Tongue (tissue), 2 donors: ENCODE data around the gene TEC. TPM values are rescaled to one million over a fixed set of nuclear protein-coding genes. Genes with fewer than 3 reads are reported as not detected.

ENCODE experiments used
- DNase-seq: peaks from one replicate; pipeline ENCODE4 v3.0.0-alpha.2; 2015
- total RNA-seq: library from RNA; depleted of rRNA; stranded (reverse); fragments of >200 nt; gene quantifications from one replicate; pipeline ENCODE4 v1.2.3, GENCODE V29; 2014

TEC gene
- total RNA-seq, 1 donor from 2014 or later: 3.2 TPM

GRCh38 chr4:48269861-48270522 lies 354 bp upstream of the TEC start:
- peak; percentile 82 for DNase-seq

DNA sequence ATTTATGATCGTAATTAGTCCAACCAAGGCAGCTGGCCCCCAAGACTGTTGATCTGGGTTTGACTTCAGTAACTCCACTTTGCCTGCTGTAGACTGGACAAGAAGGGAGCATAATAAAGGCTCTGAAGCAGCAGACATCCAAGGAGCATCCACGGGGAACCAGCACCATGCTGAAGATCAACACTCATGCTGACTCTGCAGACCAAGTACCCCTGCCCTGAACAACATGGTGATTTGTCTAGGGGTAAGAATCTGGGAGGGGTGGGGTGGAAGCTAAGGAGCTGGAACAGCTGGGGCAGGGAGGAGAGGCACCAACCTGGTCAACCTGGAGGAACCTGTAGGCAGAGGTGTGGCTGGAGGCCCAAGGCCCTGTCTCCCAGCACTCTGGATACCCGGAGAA lies 2.1 kb downstream of the TEC start:
- no peak for DNase-seq

GRCh38 chr4:48266781-48267180 lies 2.9 kb downstream of the TEC start:
- no peak for DNase-seq

DNA sequence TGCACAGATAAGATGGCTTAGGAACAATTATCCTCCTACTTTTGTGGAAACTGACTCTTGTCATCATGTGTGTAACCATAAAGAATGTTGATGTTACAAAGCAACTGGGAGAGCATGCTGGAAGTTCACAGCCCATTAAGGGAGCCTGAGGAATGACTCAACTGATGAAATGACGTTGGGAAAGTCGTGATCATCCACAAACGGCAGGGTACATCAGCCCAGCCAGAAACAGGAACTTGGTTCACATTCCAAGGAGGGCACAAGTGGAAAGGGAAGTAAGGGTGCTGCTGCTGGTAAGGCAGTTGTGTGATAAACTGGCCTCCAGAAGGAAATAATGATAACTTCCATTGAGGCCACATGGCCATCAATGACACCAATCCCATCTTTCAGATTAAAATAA lies 6.7 kb downstream of the TEC start:
- no peak for DNase-seq

DNA sequence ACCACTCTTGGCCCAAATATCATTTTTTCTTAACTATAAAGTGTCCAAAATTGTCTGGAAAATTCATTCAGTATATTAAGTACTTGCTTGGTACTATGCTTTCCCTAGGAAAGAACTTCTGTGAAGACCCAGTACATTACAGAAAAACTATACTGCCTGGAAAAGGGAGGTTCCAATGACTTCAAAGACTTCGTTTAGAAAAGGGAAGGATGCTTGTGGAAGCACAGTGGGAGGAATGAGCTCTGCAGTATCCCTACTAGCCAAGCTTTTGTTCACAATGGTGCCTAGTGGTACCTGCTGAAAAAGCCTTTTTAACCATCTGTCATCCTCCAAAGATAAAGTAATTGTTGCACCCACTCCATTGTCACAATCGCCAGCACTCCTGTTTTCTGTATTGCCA lies 7.2 kb downstream of the TEC start:
- no peak for DNase-seq

DNA sequence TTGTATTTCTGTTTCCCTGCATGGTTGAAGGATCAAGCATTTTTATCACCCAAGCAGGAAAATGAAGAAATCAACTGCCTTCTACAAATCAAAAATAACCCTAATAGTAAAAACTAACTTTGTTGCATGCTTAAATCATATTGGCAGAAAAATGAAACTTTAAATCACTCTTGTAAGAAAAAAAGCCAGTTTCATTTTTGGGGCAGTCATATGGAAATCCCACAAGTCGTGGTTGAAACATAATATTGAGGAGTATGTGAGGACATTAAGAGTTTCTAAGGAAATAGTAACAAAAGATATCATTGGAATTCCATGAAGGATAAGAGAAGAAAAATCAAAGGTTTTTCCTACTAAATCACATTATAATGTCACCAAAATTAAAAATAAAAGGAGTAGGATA lies 8.4 kb downstream of the TEC start:
- DNase-seq: no peak

DNA sequence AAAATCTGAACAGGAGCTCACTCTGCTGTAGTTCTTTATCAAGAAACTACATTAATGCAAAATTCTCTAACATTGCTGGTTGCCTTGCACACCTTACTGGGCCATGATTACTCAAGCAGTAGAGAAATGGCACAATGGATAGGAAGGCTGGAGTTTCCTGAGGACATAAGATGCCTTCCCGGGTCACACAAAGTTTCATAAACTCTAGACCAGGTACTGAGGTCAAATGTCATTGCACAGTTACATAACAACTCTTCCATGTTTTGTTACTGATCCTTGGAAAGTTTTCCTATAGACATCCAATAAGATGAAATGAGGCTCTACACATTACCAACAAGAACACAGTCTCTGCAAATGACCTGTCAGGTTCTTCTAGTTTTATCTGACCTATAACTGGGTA lies 9.9 kb downstream of the TEC start:
- DNase-seq: no peak

GRCh38 chr4:48258845-48259397 lies 10.7 kb downstream of the TEC start:
- DNase-seq: no peak

DNA sequence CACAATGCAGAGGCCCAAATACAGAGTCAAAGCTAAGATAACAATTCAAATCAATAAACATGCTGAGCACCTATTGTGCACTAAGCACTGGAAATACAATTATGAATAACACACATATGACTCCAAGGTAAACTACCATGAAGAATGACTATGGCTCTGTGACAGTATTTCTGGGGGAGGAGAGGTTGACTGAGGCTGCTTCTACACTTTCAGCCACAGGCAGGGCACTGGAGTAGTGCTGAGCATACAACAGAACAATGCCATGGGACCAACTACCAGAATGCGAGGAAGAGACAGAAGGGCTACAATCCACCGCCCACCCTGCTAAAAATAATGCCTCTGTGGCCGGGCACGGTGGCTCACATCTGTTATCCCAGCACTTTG lies 13.7 kb downstream of the TEC start:
- no peak for DNase-seq

DNA sequence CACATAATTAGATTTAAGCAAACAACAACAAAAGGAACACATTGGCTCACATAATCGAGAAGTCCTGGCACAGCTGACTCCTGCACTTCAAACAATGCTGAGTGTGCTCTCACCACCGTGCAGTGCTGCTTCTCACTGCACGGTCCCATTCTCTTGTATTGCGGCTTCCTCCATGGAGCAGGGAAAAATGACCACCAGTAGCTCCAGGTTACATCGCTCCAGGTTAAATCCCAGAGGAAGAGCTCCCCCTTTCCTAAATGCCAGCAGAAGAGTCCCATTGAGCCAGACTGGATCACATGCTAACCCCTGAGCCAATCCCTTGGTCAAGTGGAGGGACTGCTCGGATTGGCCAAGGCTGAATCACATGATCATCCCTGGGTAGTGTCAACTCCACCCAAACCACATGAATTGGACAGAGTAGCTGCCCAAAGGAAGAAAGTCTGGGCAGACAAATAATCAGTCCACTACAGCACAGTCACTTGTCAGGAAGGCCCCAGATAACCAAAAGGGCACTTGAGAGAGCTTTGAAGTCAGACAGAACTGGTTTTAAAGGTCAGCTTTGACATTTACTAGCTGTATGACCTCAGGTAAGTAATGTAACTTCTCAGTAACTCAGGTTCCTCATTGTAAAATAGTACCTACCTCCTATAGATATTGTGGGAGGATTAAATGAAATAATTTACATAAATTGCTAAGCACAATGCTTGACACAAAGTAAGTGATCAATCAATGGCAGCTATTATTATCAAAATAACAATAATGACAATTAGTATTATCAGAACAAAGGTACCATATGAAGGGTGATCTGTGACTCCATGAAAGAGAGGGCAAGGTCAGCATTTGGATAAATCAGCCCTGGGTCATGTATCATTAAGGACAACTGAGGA lies 14.3 kb downstream of the TEC start:
- DNase-seq: no peak

DNA sequence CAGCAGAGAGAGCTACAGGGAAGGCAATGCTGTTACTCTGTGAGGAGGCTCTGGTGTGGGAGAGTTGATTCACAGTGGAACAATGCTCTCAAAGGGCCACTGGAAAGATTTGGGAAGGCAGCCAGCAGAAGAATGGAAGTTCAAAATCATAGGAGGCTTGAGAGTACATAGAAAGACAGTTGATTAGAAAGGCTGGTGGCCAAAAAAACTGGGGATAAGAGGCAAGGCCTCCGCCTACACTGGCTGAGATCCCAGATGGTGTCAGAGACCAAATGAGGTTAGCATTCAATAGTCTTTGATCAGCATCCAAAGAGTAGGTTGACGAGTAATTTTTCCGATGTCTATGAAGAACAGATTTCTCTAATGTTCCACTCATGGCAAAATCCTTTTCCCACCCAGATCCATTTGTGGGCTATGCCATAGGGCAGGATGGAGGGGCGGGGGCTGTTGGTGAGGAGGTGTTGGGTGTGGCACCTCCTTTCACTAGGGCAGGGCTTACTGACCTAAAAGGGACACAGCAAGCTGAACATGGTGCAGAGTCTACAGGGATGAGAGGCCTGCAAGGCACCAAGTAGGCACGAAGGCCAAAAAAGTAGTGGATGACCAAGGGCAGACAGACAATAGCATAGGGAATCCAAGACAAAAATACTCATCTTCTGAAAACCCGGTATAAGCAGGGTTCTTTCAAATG lies 15.1 kb downstream of the TEC start:
- peak; percentile 47 for DNase-seq

GRCh38 chr4:48252313-48252712 lies 17.3 kb downstream of the TEC start:
- DNase-seq: no peak

- no peak for DNase-seq
Observed at GRCh38 chr4:48250980-48251379, 18.7 kb downstream of the TEC start.

GRCh38 chr4:48250343-48250742 lies 19.3 kb downstream of the TEC start:
- DNase-seq: no peak

GRCh38 chr4:48249378-48249777 lies 20.3 kb downstream of the TEC start:
- no peak for DNase-seq

- no peak for DNase-seq
Observed at GRCh38 chr4:48248559-48248953, 21.1 kb downstream of the TEC start.

DNA sequence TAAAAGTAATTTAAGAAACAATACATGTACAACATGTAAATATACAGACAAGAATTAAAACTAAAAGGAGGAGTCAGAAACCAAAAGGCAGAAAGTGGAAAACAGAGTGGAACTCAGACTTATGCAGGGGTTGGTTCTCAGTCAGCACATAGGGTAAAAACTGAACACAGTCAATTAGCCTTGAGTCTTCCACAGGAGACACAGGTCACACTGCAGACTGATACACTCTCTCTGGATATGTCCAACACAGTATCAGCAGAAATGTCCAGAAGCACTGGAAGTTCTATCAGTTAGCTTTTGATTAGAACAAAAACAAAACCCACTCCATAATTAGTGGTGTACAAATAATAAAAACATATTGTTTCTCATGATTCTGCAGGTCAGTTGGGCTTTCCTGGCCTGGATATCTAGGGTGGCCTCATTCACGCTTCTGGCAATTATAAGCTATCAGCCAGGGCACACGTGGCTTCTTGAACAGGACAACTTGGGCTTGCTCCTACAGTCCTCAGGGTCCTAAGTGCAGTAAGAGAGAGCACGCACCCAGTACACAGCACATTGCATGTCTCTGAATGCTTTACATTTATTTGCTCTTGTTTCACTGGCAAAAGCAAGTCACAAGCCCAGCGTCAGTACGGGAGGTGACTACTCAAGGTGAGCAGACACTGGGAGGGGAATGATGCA lies 21.6 kb downstream of the TEC start:
- DNase-seq: no peak

DNA sequence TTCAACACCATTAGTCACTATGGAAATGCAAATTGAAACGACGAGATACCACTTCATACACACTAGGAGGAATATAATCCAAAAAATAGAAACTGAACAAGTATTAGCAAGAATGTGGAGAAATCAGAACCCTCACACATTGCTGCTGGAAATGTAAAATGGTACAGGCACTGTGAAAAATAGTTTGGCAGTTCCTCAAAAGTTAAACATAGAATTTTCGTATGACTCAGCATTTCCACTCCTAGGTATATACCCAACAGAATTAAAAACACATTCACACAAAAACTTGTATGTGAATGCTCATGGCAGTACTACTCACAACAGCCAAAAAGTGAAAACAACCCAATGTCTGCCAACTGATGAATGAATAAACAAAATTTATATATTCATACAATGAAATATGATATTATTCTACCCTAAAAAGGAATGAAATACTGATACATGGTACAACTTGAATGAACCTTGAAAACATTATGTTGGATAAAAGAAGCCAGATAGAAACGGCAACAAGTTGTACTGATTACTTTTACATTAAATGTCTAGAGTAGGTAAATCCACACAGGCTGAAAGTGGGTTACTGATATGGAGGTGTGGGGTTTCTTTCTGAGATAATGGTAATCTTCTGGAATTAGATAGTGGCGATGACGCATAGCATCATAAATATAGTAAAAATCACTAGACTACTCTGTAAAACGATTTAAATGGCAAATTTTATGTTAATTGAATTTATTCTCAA lies 22.3 kb downstream of the TEC start:
- no peak for DNase-seq

GRCh38 chr4:48244665-48245064 lies 25.0 kb downstream of the TEC start:
- no peak for DNase-seq

GRCh38 chr4:48243887-48244286 lies 25.8 kb downstream of the TEC start:
- no peak for DNase-seq

DNA sequence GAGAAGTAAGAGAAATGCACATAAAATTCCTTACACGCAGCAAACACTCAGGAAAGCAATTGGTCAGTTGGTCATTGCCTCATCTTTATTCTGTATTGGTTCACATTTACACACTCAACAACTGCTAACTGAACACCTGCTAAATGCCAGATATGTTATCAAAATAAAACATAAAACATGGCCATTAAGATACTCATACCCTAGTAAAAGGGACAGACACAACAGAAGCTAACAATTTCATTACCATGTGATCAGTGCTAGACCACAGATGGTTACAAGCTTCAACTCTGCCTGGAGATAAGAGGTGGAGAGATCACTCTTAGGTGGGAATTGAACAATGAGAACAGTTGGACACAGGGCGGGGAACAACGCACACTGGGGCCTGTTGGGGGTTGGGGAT lies 26.2 kb downstream of the TEC start:
- no peak for DNase-seq
